Measurements from ENCODE around the gene STAT5A. TPM values are rescaled to one million over a fixed set of nuclear protein-coding genes. Genes with fewer than 3 reads are reported as not detected.
A peak's percentile ranks its signal among the peaks of the same experiment; 100 is the strongest.

The STAT5A gene
- total RNA-seq, 1 experiment from 2014 or later = 6.4 TPM

GRCh38 chr17:42281571-42282096 is 6.7 kb upstream of the STAT5A start:
- H3K27ac ChIP-seq (ENCODE audit: insufficient read length, low read depth, low read length) = no peak overlapping the region
- TF ChIP-seq, protein P1, sequence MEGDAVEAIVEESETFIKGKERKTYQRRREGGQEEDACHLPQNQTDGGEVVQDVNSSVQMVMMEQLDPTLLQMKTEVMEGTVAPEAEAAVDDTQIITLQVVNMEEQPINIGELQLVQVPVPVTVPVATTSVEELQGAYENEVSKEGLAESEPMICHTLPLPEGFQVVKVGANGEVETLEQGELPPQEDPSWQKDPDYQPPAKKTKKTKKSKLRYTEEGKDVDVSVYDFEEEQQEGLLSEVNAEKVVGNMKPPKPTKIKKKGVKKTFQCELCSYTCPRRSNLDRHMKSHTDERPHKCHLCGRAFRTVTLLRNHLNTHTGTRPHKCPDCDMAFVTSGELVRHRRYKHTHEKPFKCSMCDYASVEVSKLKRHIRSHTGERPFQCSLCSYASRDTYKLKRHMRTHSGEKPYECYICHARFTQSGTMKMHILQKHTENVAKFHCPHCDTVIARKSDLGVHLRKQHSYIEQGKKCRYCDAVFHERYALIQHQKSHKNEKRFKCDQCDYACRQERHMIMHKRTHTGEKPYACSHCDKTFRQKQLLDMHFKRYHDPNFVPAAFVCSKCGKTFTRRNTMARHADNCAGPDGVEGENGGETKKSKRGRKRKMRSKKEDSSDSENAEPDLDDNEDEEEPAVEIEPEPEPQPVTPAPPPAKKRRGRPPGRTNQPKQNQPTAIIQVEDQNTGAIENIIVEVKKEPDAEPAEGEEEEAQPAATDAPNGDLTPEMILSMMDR (conservative IDR thresholded peaks at IDR 0.05) = no peak
- H3K79me1 ChIP-seq (ENCODE audit: insufficient read depth, low read depth, low read length, poor library complexity, severe bottlenecking) = no peaks in the 10 kb centered on the region
- no peaks in the 10 kb centered on the region; the same call in 1 of the 2 replicates for H3K27me3 ChIP-seq (ENCODE audit: insufficient read depth, low read length)
- 0 out of 2 replicates have a peak, but pooled peaks cover 2% of the 10 kb centered on the region for H3K4me1 ChIP-seq (ENCODE audit: insufficient read depth, low read length)
- WGBS (ENCODE audit: extremely low coverage, insufficient read length, low lambda C conversion rate) = no CpG with 5 or more reads among the region's 7 CpGs
- H4K20me1 ChIP-seq (ENCODE audit: control insufficient read depth, insufficient read depth, insufficient read length) = no peaks in the 10 kb centered on the region
- no peak overlapping the region for H3K9ac ChIP-seq (ENCODE audit: extremely low read depth, insufficient read length, low read length)
- H4K8ac ChIP-seq (replicated peaks; ENCODE audit: insufficient read length, low read depth, low read length) = no peak overlapping the region
- no peak overlapping the region for H4K5ac ChIP-seq (ENCODE audit: insufficient read length, low read depth, low read length)
- H4K91ac ChIP-seq (ENCODE audit: insufficient read length, low read depth, low read length) = no peak overlapping the region
- Mint-ChIP-seq H3K4me1 (peaks cover 24 to 28% of the 10 kb centered on the region in 2 experiments), H3K27ac (0 out of 7 replicates have a peak overlapping the region, but pooled peaks of 1 of the 3 experiments have one; percentile 47), H3K27me3 (ENCODE audit: low read depth) (peaks cover 4% of the 10 kb centered on the region), H3K36me3 (ENCODE audit: insufficient read depth in 1 of 3, low read depth in 3 of 3) (no peaks in the 10 kb centered on the region; a peak in 1 of 7 replicates), H3K4me3 (no peak overlapping the region), H3K9me3 (no peaks in the 10 kb centered on the region; a peak in 1 of 5 replicates)
- no peak overlapping the region for H2BK5ac ChIP-seq (ENCODE audit: insufficient read length, low read length)
- H3K56ac ChIP-seq (ENCODE audit: insufficient read length, low read depth, low read length) = no peak overlapping the region
- no peaks in the 10 kb centered on the region for H3K79me2 ChIP-seq (ENCODE audit: insufficient read depth, low read length)
- no peak overlapping the region; the same call in 1 of the 2 replicates for H3K14ac ChIP-seq (ENCODE audit: insufficient read depth, low read length)
- no peaks in the 10 kb centered on the region for H3K9me3 ChIP-seq (ENCODE audit: control insufficient read depth, low read depth, low read length)
- H3K4me2 ChIP-seq (ENCODE audit: insufficient read depth, insufficient read length, low read length) = no peak overlapping the region
- peak; percentile 34 for DNase-seq
- no peak overlapping the region for H3T11ph ChIP-seq (ENCODE audit: low read length)
- no peak overlapping the region for H2BK120ac ChIP-seq (ENCODE audit: low read depth, low read length, poor library complexity, severe bottlenecking)
- H3K4ac ChIP-seq (ENCODE audit: low read depth, low read length) = no peak overlapping the region
- H3K18ac ChIP-seq (ENCODE audit: insufficient read length, low read depth, low read length) = no peak overlapping the region
- no peak overlapping the region for H2AK5ac ChIP-seq (ENCODE audit: insufficient read length, low read length)
- no peak overlapping the region for H2AFZ ChIP-seq (ENCODE audit: low read length)
- H2BK15ac ChIP-seq (ENCODE audit: low read depth, low read length) = no peak overlapping the region; the same call in 1 of the 2 replicates
- peaks cover 4% of the 10 kb centered on the region for H3K23me2 ChIP-seq (ENCODE audit: insufficient read length, low read depth, low read length, poor library complexity, severe bottlenecking)
- no peak overlapping the region for H3K23ac ChIP-seq (ENCODE audit: insufficient read length, low read depth, low read length)
- no peak overlapping the region for H2BK20ac ChIP-seq (ENCODE audit: low read depth, low read length, poor library complexity, severe bottlenecking)
- no peak overlapping the region for H2BK12ac ChIP-seq (ENCODE audit: insufficient read length, low read depth, low read length)
